GM18873 (cell line): ENCODE data around the gene EIF4G1.

ENCODE experiments used
- ATAC-seq: cut with Tn5 transposase; IDR thresholded peaks from one replicate; pipeline ENCODE4 v1.9.1; 2021; ENCODE audit warnings: mild to moderate bottlenecking, moderate library complexity, moderate number of reproducible peaks; ENCODE audit not compliant: unreplicated experiment, low FRiP score

The EIF4G1 gene

GRCh38 chr3:184381261-184382224 lies 67.1 kb downstream of the EIF4G1 start:
- no peak for ATAC-seq

GRCh38 chr3:184382326-184383032 lies 68.1 kb downstream of the EIF4G1 start:
- ATAC-seq = no peak

- ATAC-seq = no peak
These were observed 68.8 kb downstream of the EIF4G1 start for GRCh38 chr3:184383033-184383740.

GRCh38 chr3:184384342-184384741 lies 69.9 kb downstream of the EIF4G1 start:
- ATAC-seq = no peak
